Endodermal cell (in vitro differentiated cells): ENCODE data around the gene STYX. TPM values are rescaled to one million over a fixed set of nuclear protein-coding genes. Genes with fewer than 3 reads are reported as not detected.
"Not testable (repeated sequence)": the region's sequence is repeated elsewhere in the genome, so short reads cannot be mapped to it uniquely, and the experiment has no call there.

Source experiments
- DNase-seq: peaks from one replicate; pipeline ENCODE4 v3.0.0-alpha.2; 2017
- H3K27ac ChIP-seq: 2 replicates; pipeline ENCODE4 v1.5.1; 2013; ENCODE audit warnings: mild to moderate bottlenecking, low read depth, low read length, moderate library complexity
- H3K27me3 ChIP-seq: 2 replicates; pipeline ENCODE4 v1.6.1; 2013; ENCODE audit warnings: mild to moderate bottlenecking, low read length, moderate library complexity; ENCODE audit not compliant: insufficient read depth, control insufficient read depth, poor library complexity, severe bottlenecking
- H3K36me3 ChIP-seq: 2 replicates; pipeline ENCODE4 v1.7.0; 2013; ENCODE audit warnings: mild to moderate bottlenecking, low read length, moderate library complexity; ENCODE audit not compliant: control insufficient read depth, insufficient read depth
- H3K4me1 ChIP-seq: one replicate; pipeline ENCODE4 v1.7.0; 2013; ENCODE audit warnings: low read length; ENCODE audit not compliant: control insufficient read depth, insufficient read depth
- H3K4me3 ChIP-seq: 2 replicates; pipeline ENCODE4 v1.5.1; 2013; ENCODE audit warnings: mild to moderate bottlenecking, low read length, moderate library complexity
- H3K9ac ChIP-seq: 2 replicates; pipeline ENCODE4 v1.6.1; 2013; ENCODE audit warnings: mild to moderate bottlenecking, low read length, moderate library complexity; ENCODE audit not compliant: poor library complexity, severe bottlenecking; ENCODE audit errors: extremely low read depth
- H3K9me3 ChIP-seq: 2 replicates; pipeline ENCODE4 v1.6.1; 2013; ENCODE audit warnings: mild to moderate bottlenecking, low read length, moderate library complexity; ENCODE audit not compliant: control insufficient read depth
- H3K27ac Mint-ChIP-seq: 2 replicates; pipeline ENCODE4 v1.8.0; 2020; ENCODE audit warnings: mixed read lengths
- H3K27me3 Mint-ChIP-seq: 2 replicates; pipeline ENCODE4 v1.8.0; 2021; ENCODE audit warnings: mild to moderate bottlenecking, mixed read lengths; ENCODE audit not compliant: insufficient read depth
- H3K36me3 Mint-ChIP-seq: 2 replicates; pipeline ENCODE4 v1.8.0; 2020; ENCODE audit warnings: low read depth, mixed read lengths
- H3K4me1 Mint-ChIP-seq: 2 replicates; pipeline ENCODE4 v1.8.0; 2020; ENCODE audit warnings: mixed read lengths
- H3K4me3 Mint-ChIP-seq: 2 replicates; pipeline ENCODE4 v1.8.0; 2020; ENCODE audit warnings: mild to moderate bottlenecking, moderate library complexity, mixed read lengths
- H3K9me3 Mint-ChIP-seq: 2 replicates; pipeline ENCODE4 v1.8.0; 2020; ENCODE audit warnings: mild to moderate bottlenecking, mixed read lengths
- WGBS, 2 experiments: methylation state at CpG; one replicate each; pipeline versions ENCODE4 v1.1.5 to v1.1.7; 2013; ENCODE audit warnings: missing lambda C conversion rate in 2 of 2, mixed read lengths in 1 of 2; ENCODE audit not compliant: insufficient coverage in 1 of 2, insufficient read length in 1 of 2; 5-methylcytosine and 5-hydroxymethylcytosine counted together
- total RNA-seq, 2 donors: library from RNA; stranded (reverse); fragmentation: NEBNext Ultra II Directional in 1 of 2; extraction: Animal tissue kit (Norgen Biotek cat#: 25700) in 1 of 2; gene quantifications; 2 replicates in 1 of 2; 3 replicates in 1 of 2; pipeline ENCODE4 v1.2.1, GENCODE V29; 2021
- TF ChIP-seq, protein P1 (sequence below): fragments of 200-600 bp; sonication (generic); conservative IDR thresholded peaks from 2 replicates; pipeline ENCODE4 v1.5.0; 2021; ENCODE audit warnings: antibody characterized with exemption, mild to moderate bottlenecking

The STYX gene
- total RNA-seq, 2 donors from 2014 or later, result 27.3 to 28.2 TPM

- no peak overlapping the region for H3K27ac ChIP-seq
- Mint-ChIP-seq H3K4me3 (no peak overlapping the region), H3K27ac (no peak overlapping the region), H3K27me3 (no peaks in the 10 kb centered on the region), H3K4me1 (peaks cover 5% of the 10 kb centered on the region), H3K9me3 (no peaks in the 10 kb centered on the region), H3K36me3 (peaks cover 77% of the 10 kb centered on the region)
- H3K4me1 ChIP-seq, result no peaks in the 10 kb centered on the region
- no peak overlapping the region for H3K9ac ChIP-seq
- H3K36me3 ChIP-seq, result peaks cover 89% of the 10 kb centered on the region
- H3K27me3 ChIP-seq, result no peaks in the 10 kb centered on the region
- DNase-seq, result no peak
- H3K4me3 ChIP-seq, result no peak overlapping the region
- TF ChIP-seq, protein P1, sequence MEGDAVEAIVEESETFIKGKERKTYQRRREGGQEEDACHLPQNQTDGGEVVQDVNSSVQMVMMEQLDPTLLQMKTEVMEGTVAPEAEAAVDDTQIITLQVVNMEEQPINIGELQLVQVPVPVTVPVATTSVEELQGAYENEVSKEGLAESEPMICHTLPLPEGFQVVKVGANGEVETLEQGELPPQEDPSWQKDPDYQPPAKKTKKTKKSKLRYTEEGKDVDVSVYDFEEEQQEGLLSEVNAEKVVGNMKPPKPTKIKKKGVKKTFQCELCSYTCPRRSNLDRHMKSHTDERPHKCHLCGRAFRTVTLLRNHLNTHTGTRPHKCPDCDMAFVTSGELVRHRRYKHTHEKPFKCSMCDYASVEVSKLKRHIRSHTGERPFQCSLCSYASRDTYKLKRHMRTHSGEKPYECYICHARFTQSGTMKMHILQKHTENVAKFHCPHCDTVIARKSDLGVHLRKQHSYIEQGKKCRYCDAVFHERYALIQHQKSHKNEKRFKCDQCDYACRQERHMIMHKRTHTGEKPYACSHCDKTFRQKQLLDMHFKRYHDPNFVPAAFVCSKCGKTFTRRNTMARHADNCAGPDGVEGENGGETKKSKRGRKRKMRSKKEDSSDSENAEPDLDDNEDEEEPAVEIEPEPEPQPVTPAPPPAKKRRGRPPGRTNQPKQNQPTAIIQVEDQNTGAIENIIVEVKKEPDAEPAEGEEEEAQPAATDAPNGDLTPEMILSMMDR, result peak; percentile 48
- H3K9me3 ChIP-seq, result no peaks in the 10 kb centered on the region
Measured at GRCh38 chr14:52724360-52724644, 5.7 kb upstream of the STYX start.

GRCh38 chr14:52727509-52727908 is 2.5 kb upstream of the STYX start:
- H3K27me3 ChIP-seq, H3K4me1 Mint-ChIP-seq, H3K27ac Mint-ChIP-seq, H3K4me1 ChIP-seq, H3K9me3 Mint-ChIP-seq, DNase-seq, H3K4me3 Mint-ChIP-seq, H3K27me3 Mint-ChIP-seq, H3K9me3 ChIP-seq, H3K9ac ChIP-seq, H3K27ac ChIP-seq, H3K4me3 ChIP-seq: not testable (repeated sequence)
- H3K36me3 Mint-ChIP-seq, result peaks cover 56% of the 10 kb centered on the region
- peaks cover 60% of the 10 kb centered on the region for H3K36me3 ChIP-seq
- 92 to 93% methylated on average over 1 to 2 of the region's 2 CpGs for WGBS, 2 experiments

DNA sequence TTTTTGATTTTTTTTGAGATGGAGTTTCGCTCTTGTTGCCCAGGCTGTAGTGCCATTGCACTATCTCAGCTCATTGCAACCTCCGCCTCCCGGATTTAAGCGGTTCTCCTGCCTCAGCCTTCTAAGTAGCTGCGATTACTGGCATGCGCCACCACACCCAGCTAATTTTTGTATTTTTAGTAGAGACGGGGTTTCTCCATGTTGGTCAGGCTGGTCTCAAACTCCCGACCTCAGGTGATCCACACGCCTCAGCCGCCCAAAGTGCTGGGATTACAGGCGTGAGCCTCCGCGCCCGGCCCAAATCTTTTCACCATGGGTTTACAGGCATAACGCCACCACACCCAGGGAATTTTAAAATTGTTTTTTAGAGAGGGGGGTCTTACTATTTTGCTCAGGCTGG is 931 bp upstream of the STYX start:
- not testable (repeated sequence) for H3K27me3 ChIP-seq, H3K27ac ChIP-seq, H3K4me3 ChIP-seq, H3K9ac ChIP-seq, H3K27me3 Mint-ChIP-seq, H3K4me1 Mint-ChIP-seq, H3K9me3 Mint-ChIP-seq, H3K4me1 ChIP-seq, H3K9me3 ChIP-seq
- WGBS, 2 experiments, result 89 to 91% methylated on average over 6 to 15 of the region's 15 CpGs
- peak; percentile 60 for DNase-seq
- peaks cover 59% of the 10 kb centered on the region for H3K36me3 Mint-ChIP-seq
- peaks cover 59% of the 10 kb centered on the region for H3K36me3 ChIP-seq
- peak overlapping the region; percentile 91 for H3K27ac Mint-ChIP-seq
- peak overlapping the region; percentile 98 for H3K4me3 Mint-ChIP-seq

GRCh38 chr14:52729585-52729924 is 411 bp upstream of the STYX start:
- Mint-ChIP-seq H3K27ac (peak overlapping the region; percentile 93), H3K36me3 (peaks cover 59% of the 10 kb centered on the region), H3K27me3 (no peaks in the 10 kb centered on the region), H3K4me3 (peak overlapping the region; percentile 98), H3K4me1 (peaks cover 9% of the 10 kb centered on the region), H3K9me3 (peaks cover 2% of the 10 kb centered on the region)
- DNase-seq, result no peak
- H3K27me3 ChIP-seq, result no peaks in the 10 kb centered on the region
- peaks cover 7% of the 10 kb centered on the region for H3K9me3 ChIP-seq
- WGBS, 2 experiments, result 0 to 5% methylated on average over 1 to 8 of the region's 8 CpGs
- H3K4me1 ChIP-seq, result no peaks in the 10 kb centered on the region
- TF ChIP-seq, protein P1, result no peak
- no peak overlapping the region for H3K27ac ChIP-seq
- peaks cover 58% of the 10 kb centered on the region for H3K36me3 ChIP-seq
- peak overlapping the region; percentile 67 for H3K4me3 ChIP-seq
- H3K9ac ChIP-seq, result no peak overlapping the region
